ENCODE measurements around the gene PP2D1.
"Not testable (repeated sequence)": the region's sequence is repeated elsewhere in the genome, so short reads cannot be mapped to it uniquely, and the experiment has no call there.

PP2D1 gene

GRCh38 chr3:20038699-20039465 lies 26.8 kb upstream of the PP2D1 start:
- Histone ChIP-seq H3K9ac (ENCODE audit: low read length) (peak overlapping the region; percentile 75), H3K4me3 (ENCODE audit: low read length) (no peak overlapping the region), H3K4me1 (ENCODE audit: control insufficient read depth, insufficient read depth, low read length) (peaks cover 22% of the 10 kb centered on the region)

GRCh38 chr3:20037255-20037996 lies 25.4 kb upstream of the PP2D1 start:
- H3K4me3 ChIP-seq (ENCODE audit: low read length), result no peak overlapping the region
- H3K4me1 ChIP-seq (ENCODE audit: control insufficient read depth, insufficient read depth, low read length), result peaks cover 8% of the 10 kb centered on the region
- no peak overlapping the region for H3K9ac ChIP-seq (ENCODE audit: low read length)
- no peaks in the 10 kb centered on the region for H3K9me3 ChIP-seq (ENCODE audit: control insufficient read depth, low read length)
- no peaks in the 10 kb centered on the region for H3K27me3 ChIP-seq (ENCODE audit: control insufficient read depth, insufficient read depth, low read length)
- no peaks in the 10 kb centered on the region for H3K36me3 ChIP-seq (ENCODE audit: control insufficient read depth, insufficient read depth, low read length)

More at GRCh38 chr3:20038699-20039465, 26.8 kb upstream of the PP2D1 start:
- Histone ChIP-seq H3K36me3 (ENCODE audit: control insufficient read depth, insufficient read depth, low read length) (no peaks in the 10 kb centered on the region), H3K27me3 (ENCODE audit: control insufficient read depth, insufficient read depth, low read length) (no peaks in the 10 kb centered on the region), H3K9me3 (ENCODE audit: control insufficient read depth, low read length) (no peaks in the 10 kb centered on the region)

- no peaks in the 10 kb centered on the region for H3K36me3 ChIP-seq (ENCODE audit: control insufficient read depth, insufficient read depth, low read length)
- no peaks in the 10 kb centered on the region for H3K9me3 ChIP-seq (ENCODE audit: control insufficient read depth, low read length)
- no peak overlapping the region for H3K4me3 ChIP-seq (ENCODE audit: low read length)
- no peaks in the 10 kb centered on the region for H3K4me1 ChIP-seq (ENCODE audit: control insufficient read depth, insufficient read depth, low read length)
- no peak overlapping the region for H3K9ac ChIP-seq (ENCODE audit: low read length)
- H3K27me3 ChIP-seq (ENCODE audit: control insufficient read depth, insufficient read depth, low read length), result no peaks in the 10 kb centered on the region
These were observed 23.0 kb upstream of the PP2D1 start for GRCh38 chr3:20035019-20035418.

GRCh38 chr3:20031939-20032338 lies 19.9 kb upstream of the PP2D1 start:
- not testable (repeated sequence) for H3K27me3 ChIP-seq (ENCODE audit: control insufficient read depth, insufficient read depth, low read length); H3K4me1 ChIP-seq (ENCODE audit: control insufficient read depth, insufficient read depth, low read length); H3K36me3 ChIP-seq (ENCODE audit: control insufficient read depth, insufficient read depth, low read length); H3K9me3 ChIP-seq (ENCODE audit: control insufficient read depth, low read length); H3K9ac ChIP-seq (ENCODE audit: low read length); H3K4me3 ChIP-seq (ENCODE audit: low read length)

GRCh38 chr3:20028905-20029331 lies 16.9 kb upstream of the PP2D1 start:
- Histone ChIP-seq H3K9me3 (ENCODE audit: control insufficient read depth, low read length) (no peaks in the 10 kb centered on the region), H3K4me1 (ENCODE audit: control insufficient read depth, insufficient read depth, low read length) (peaks cover 6% of the 10 kb centered on the region), H3K36me3 (ENCODE audit: control insufficient read depth, insufficient read depth, low read length) (no peaks in the 10 kb centered on the region), H3K4me3 (ENCODE audit: low read length) (no peak overlapping the region), H3K27me3 (ENCODE audit: control insufficient read depth, insufficient read depth, low read length) (no peaks in the 10 kb centered on the region), H3K9ac (ENCODE audit: low read length) (no peak overlapping the region)

- no peaks in the 10 kb centered on the region for H3K27me3 ChIP-seq (ENCODE audit: control insufficient read depth, insufficient read depth, low read length)
- no peaks in the 10 kb centered on the region for H3K9me3 ChIP-seq (ENCODE audit: control insufficient read depth, low read length)
- no peak overlapping the region for H3K9ac ChIP-seq (ENCODE audit: low read length)
- no peak overlapping the region for H3K4me3 ChIP-seq (ENCODE audit: low read length)
- no peaks in the 10 kb centered on the region for H3K36me3 ChIP-seq (ENCODE audit: control insufficient read depth, insufficient read depth, low read length)
- peaks cover 14% of the 10 kb centered on the region for H3K4me1 ChIP-seq (ENCODE audit: control insufficient read depth, insufficient read depth, low read length)
These were observed 15.1 kb upstream of the PP2D1 start for GRCh38 chr3:20027136-20027535.

- H3K36me3 ChIP-seq (ENCODE audit: control insufficient read depth, insufficient read depth, low read length), result no peaks in the 10 kb centered on the region
- H3K27me3 ChIP-seq (ENCODE audit: control insufficient read depth, insufficient read depth, low read length), result no peaks in the 10 kb centered on the region
- peaks cover 14% of the 10 kb centered on the region for H3K4me1 ChIP-seq (ENCODE audit: control insufficient read depth, insufficient read depth, low read length)
- H3K9ac ChIP-seq (ENCODE audit: low read length), result no peak overlapping the region
- no peaks in the 10 kb centered on the region for H3K9me3 ChIP-seq (ENCODE audit: control insufficient read depth, low read length)
- H3K4me3 ChIP-seq (ENCODE audit: low read length), result no peak overlapping the region
These were observed 11.8 kb upstream of the PP2D1 start for GRCh38 chr3:20023623-20024405.

GRCh38 chr3:20022954-20023622 lies 11.0 kb upstream of the PP2D1 start:
- Histone ChIP-seq H3K9me3 (ENCODE audit: control insufficient read depth, low read length) (no peaks in the 10 kb centered on the region), H3K4me1 (ENCODE audit: control insufficient read depth, insufficient read depth, low read length) (peaks cover 14% of the 10 kb centered on the region), H3K27me3 (ENCODE audit: control insufficient read depth, insufficient read depth, low read length) (no peaks in the 10 kb centered on the region), H3K36me3 (ENCODE audit: control insufficient read depth, insufficient read depth, low read length) (no peaks in the 10 kb centered on the region), H3K4me3 (ENCODE audit: low read length) (no peak overlapping the region), H3K9ac (ENCODE audit: low read length) (no peak overlapping the region)

GRCh38 chr3:20016076-20016475 lies 4.0 kb upstream of the PP2D1 start:
- H3K36me3 ChIP-seq (ENCODE audit: control insufficient read depth, insufficient read depth, low read length); H3K27me3 ChIP-seq (ENCODE audit: control insufficient read depth, insufficient read depth, low read length); H3K4me1 ChIP-seq (ENCODE audit: control insufficient read depth, insufficient read depth, low read length); H3K9me3 ChIP-seq (ENCODE audit: control insufficient read depth, low read length); H3K9ac ChIP-seq (ENCODE audit: low read length); H3K4me3 ChIP-seq (ENCODE audit: low read length): not testable (repeated sequence)

GRCh38 chr3:20015525-20015924 lies 3.5 kb upstream of the PP2D1 start:
- no peaks in the 10 kb centered on the region for H3K36me3 ChIP-seq (ENCODE audit: control insufficient read depth, insufficient read depth, low read length)
- H3K9ac ChIP-seq (ENCODE audit: low read length), result no peak overlapping the region
- H3K4me3 ChIP-seq (ENCODE audit: low read length), result no peak overlapping the region
- H3K27me3 ChIP-seq (ENCODE audit: control insufficient read depth, insufficient read depth, low read length), result no peaks in the 10 kb centered on the region
- H3K9me3 ChIP-seq (ENCODE audit: control insufficient read depth, low read length), result no peaks in the 10 kb centered on the region
- H3K4me1 ChIP-seq (ENCODE audit: control insufficient read depth, insufficient read depth, low read length), result no peaks in the 10 kb centered on the region

GRCh38 chr3:20013396-20013795 lies 1.3 kb upstream of the PP2D1 start:
- Histone ChIP-seq H3K4me1 (ENCODE audit: control insufficient read depth, insufficient read depth, low read length) (no peaks in the 10 kb centered on the region), H3K4me3 (ENCODE audit: low read length) (no peak overlapping the region), H3K36me3 (ENCODE audit: control insufficient read depth, insufficient read depth, low read length) (no peaks in the 10 kb centered on the region), H3K27me3 (ENCODE audit: control insufficient read depth, insufficient read depth, low read length) (no peaks in the 10 kb centered on the region), H3K9ac (ENCODE audit: low read length) (no peak overlapping the region), H3K9me3 (ENCODE audit: control insufficient read depth, low read length) (no peaks in the 10 kb centered on the region)
